ENCODE data around the gene FLYWCH1.

Gene FLYWCH1

GRCh38 chr16:2874912-2875362 is 36.8 kb upstream of the FLYWCH1 start:
- Histone ChIP-seq H3K27ac (no peak overlapping the region), H3K4me3 (peak overlapping the region; percentile 5; the same call in 1 of the 2 replicates), H3K36me3 (ENCODE audit: insufficient read depth, low read length) (no peaks in the 10 kb centered on the region), H3K9ac (ENCODE audit: insufficient read length) (no peak overlapping the region), H3K9me3 (ENCODE audit: low read depth, low read length) (no peaks in the 10 kb centered on the region)
- no peak for DNase-seq (ENCODE audit: low read depth, low spot score)
- no peak for TF ChIP-seq POLR2AphosphoS5 (IDR thresholded peaks at IDR 0.05; ENCODE audit: borderline replicate concordance, low read depth, low read length)
- no peak for TF ChIP-seq EZH2 (IDR thresholded peaks at IDR 0.05)
- TF ChIP-seq FOXP2 (optimal IDR thresholded peaks at IDR 0.05; ENCODE audit: control extremely low read depth, extremely low read length, insufficient read depth): no peak

- H3K36me3 ChIP-seq (ENCODE audit: insufficient read depth, low read length): no peaks in the 10 kb centered on the region
- no peak overlapping the region for H3K9ac ChIP-seq (ENCODE audit: insufficient read length)
- H3K27ac ChIP-seq: no peak overlapping the region
- no peaks in the 10 kb centered on the region for H3K9me3 ChIP-seq (ENCODE audit: low read depth, low read length)
- TF ChIP-seq FOXP2 (optimal IDR thresholded peaks at IDR 0.05; ENCODE audit: control extremely low read depth, extremely low read length, insufficient read depth) (no peak), POLR2AphosphoS5 (IDR thresholded peaks at IDR 0.05; ENCODE audit: borderline replicate concordance, low read depth, low read length) (no peak), EZH2 (IDR thresholded peaks at IDR 0.05) (no peak)
- no peak overlapping the region for H3K4me3 ChIP-seq
- no peak for DNase-seq (ENCODE audit: low read depth, low spot score)
Observed at GRCh38 chr16:2879854-2880508, 31.8 kb upstream of the FLYWCH1 start.

- H3K4me3 ChIP-seq: peak overlapping the region; percentile 94
- no peak for DNase-seq (ENCODE audit: low read depth, low spot score)
- H3K9ac ChIP-seq (ENCODE audit: insufficient read length): peak overlapping the region; percentile 64
- TF ChIP-seq POLR2AphosphoS5 (IDR thresholded peaks at IDR 0.05; ENCODE audit: borderline replicate concordance, low read depth, low read length) (0 out of 2 replicates have a peak, but pooled peaks have one; percentile 28), FOXP2 (optimal IDR thresholded peaks at IDR 0.05; ENCODE audit: control extremely low read depth, extremely low read length, insufficient read depth) (no peak), EZH2 (IDR thresholded peaks at IDR 0.05) (no peak)
- no peaks in the 10 kb centered on the region for H3K36me3 ChIP-seq (ENCODE audit: insufficient read depth, low read length)
- no peaks in the 10 kb centered on the region for H3K9me3 ChIP-seq (ENCODE audit: low read depth, low read length)
- H3K27ac ChIP-seq: no peak overlapping the region
Observed at GRCh38 chr16:2881783-2882649, 29.7 kb upstream of the FLYWCH1 start.

- H3K4me3 ChIP-seq: peak within 1 kb of the TSS; percentile 94
- peak within 1 kb of the TSS; percentile 81 for H3K27ac ChIP-seq
- H3K9ac ChIP-seq (ENCODE audit: insufficient read length): peak within 1 kb of the TSS; percentile 91
- no peaks in the 10 kb centered on the region for H3K9me3 ChIP-seq (ENCODE audit: low read depth, low read length)
- no peaks in the 10 kb centered on the region for H3K36me3 ChIP-seq (ENCODE audit: insufficient read depth, low read length)
- TF ChIP-seq POLR2AphosphoS5 (IDR thresholded peaks at IDR 0.05; ENCODE audit: borderline replicate concordance, low read depth, low read length) (peak; percentile 89; the same call in 1 of the 2 replicates), FOXP2 (optimal IDR thresholded peaks at IDR 0.05; ENCODE audit: control extremely low read depth, extremely low read length, insufficient read depth) (no peak), EZH2 (IDR thresholded peaks at IDR 0.05) (no peak)
- DNase-seq (ENCODE audit: low read depth, low spot score): peak; percentile 95
Observed at GRCh38 chr16:2882650-2883457, 28.9 kb upstream of the FLYWCH1 start, which contains the start of gene FLYWCH2. Gene FLYWCH2, plus strand, starts transcription at chr16:2883215. Its CDS starts 13,235 bp downstream, at chr16:2896450.

GRCh38 chr16:2883458-2883908 is 28.2 kb upstream of the FLYWCH1 start:
- H3K9me3 ChIP-seq (ENCODE audit: low read depth, low read length): no peaks in the 10 kb centered on the region
- no peak for DNase-seq (ENCODE audit: low read depth, low spot score)
- no peaks in the 10 kb centered on the region for H3K36me3 ChIP-seq (ENCODE audit: insufficient read depth, low read length)
- peak overlapping the region; percentile 94 for H3K4me3 ChIP-seq
- peak overlapping the region; percentile 81 for H3K27ac ChIP-seq
- TF ChIP-seq EZH2 (IDR thresholded peaks at IDR 0.05): no peak
- TF ChIP-seq POLR2AphosphoS5 (IDR thresholded peaks at IDR 0.05; ENCODE audit: borderline replicate concordance, low read depth, low read length): no peak
- no peak for TF ChIP-seq FOXP2 (optimal IDR thresholded peaks at IDR 0.05; ENCODE audit: control extremely low read depth, extremely low read length, insufficient read depth)
- H3K9ac ChIP-seq (ENCODE audit: insufficient read length): peak overlapping the region; percentile 91

GRCh38 chr16:2884041-2884451 is 27.7 kb upstream of the FLYWCH1 start:
- Histone ChIP-seq H3K36me3 (ENCODE audit: insufficient read depth, low read length) (no peaks in the 10 kb centered on the region), H3K9me3 (ENCODE audit: low read depth, low read length) (no peaks in the 10 kb centered on the region), H3K27ac (no peak overlapping the region), H3K9ac (ENCODE audit: insufficient read length) (peak overlapping the region; percentile 91), H3K4me3 (peak overlapping the region; percentile 94)
- TF ChIP-seq FOXP2 (optimal IDR thresholded peaks at IDR 0.05; ENCODE audit: control extremely low read depth, extremely low read length, insufficient read depth) (no peak), EZH2 (IDR thresholded peaks at IDR 0.05) (no peak), POLR2AphosphoS5 (IDR thresholded peaks at IDR 0.05; ENCODE audit: borderline replicate concordance, low read depth, low read length) (no peak)
- DNase-seq (ENCODE audit: low read depth, low spot score): no peak

- Histone ChIP-seq H3K27ac (no peak overlapping the region), H3K4me3 (no peak overlapping the region), H3K36me3 (ENCODE audit: insufficient read depth, low read length) (no peaks in the 10 kb centered on the region), H3K9me3 (ENCODE audit: low read depth, low read length) (no peaks in the 10 kb centered on the region), H3K9ac (ENCODE audit: insufficient read length) (no peak overlapping the region)
- no peak for DNase-seq (ENCODE audit: low read depth, low spot score)
- TF ChIP-seq FOXP2 (optimal IDR thresholded peaks at IDR 0.05; ENCODE audit: control extremely low read depth, extremely low read length, insufficient read depth): no peak
Observed at GRCh38 chr16:2894231-2894630, 17.5 kb upstream of the FLYWCH1 start.
